Measurements from ENCODE around the gene COX18. TPM values are rescaled to one million over a fixed set of nuclear protein-coding genes. Genes with fewer than 3 reads are reported as not detected.

Gene COX18
- 10 to 100 TPM; 14.1 to 15.0 TPM for total RNA-seq
- polyA plus RNA-seq (2013, experiment 1 of 2): 18.6 TPM
- 18.3 TPM for polyA plus RNA-seq (2013, experiment 2 of 2)
- long read RNA-seq, experiment 1, partial matches to known transcripts: 0 of 1 reads
- long read RNA-seq, experiment 1, other reads (novel, unspliced or antisense): 1 of 1 reads
- long read RNA-seq, experiment 2, full-length matches to known transcripts: 1 of 5 reads
- long read RNA-seq, experiment 2, partial matches to known transcripts: 3 of 5 reads
- long read RNA-seq, experiment 2, other reads (novel, unspliced or antisense): 1 of 5 reads
- long read RNA-seq, experiment 3, full-length matches to known transcripts: 2 of 6 reads
- long read RNA-seq, experiment 3, partial matches to known transcripts: 2 of 6 reads
- long read RNA-seq, experiment 3, other reads (novel, unspliced or antisense): 2 of 6 reads
- long read RNA-seq, experiment 4, full-length matches to known transcripts: 1 of 2 reads
- long read RNA-seq, experiment 4, partial matches to known transcripts: 0 of 2 reads
- long read RNA-seq, experiment 4, other reads (novel, unspliced or antisense): 1 of 2 reads

GRCh38 chr4:73069338-73070073 is at the start of gene COX18:
TSS of gene COX18 (minus strand) at chr4:73069716. CDS start at chr4:73069649, 67 bp downstream.
- H3K27me3 ChIP-seq (ENCODE audit: control insufficient read depth, insufficient read depth, low read length, poor library complexity, severe bottlenecking): no peaks in the 10 kb centered on the region
- peak; percentile 98 for DNase-seq
- peak; percentile 23 for TF ChIP-seq CTCF (conservative IDR thresholded peaks at IDR 0.05)
- H3K36me3 Mint-ChIP-seq (ENCODE audit: low read depth): peaks cover 9% of the 10 kb centered on the region
- H3K4me3 ChIP-seq (ENCODE audit: low read length): peak within 1 kb of the TSS; percentile 91
- H3K27me3 Mint-ChIP-seq (ENCODE audit: insufficient read depth): no peaks in the 10 kb centered on the region
- H3K27ac Mint-ChIP-seq: peak within 1 kb of the TSS; percentile 99
- H3K4me1 ChIP-seq (ENCODE audit: control insufficient read depth, insufficient read depth, low read length): peaks cover 2% of the 10 kb centered on the region
- no peaks in the 10 kb centered on the region for H3K9me3 Mint-ChIP-seq
- peaks cover 25% of the 10 kb centered on the region for H3K36me3 ChIP-seq (ENCODE audit: control insufficient read depth, insufficient read depth, low read length)
- peak within 1 kb of the TSS; percentile 93 for H3K27ac ChIP-seq (ENCODE audit: low read depth, low read length)
- WGBS, 2 experiments (ENCODE audit: insufficient coverage in 1 of 2, insufficient read length in 1 of 2): 0% methylated on average over 4 to 62 of the region's 62 CpGs
- peak within 1 kb of the TSS; percentile 85 for H3K9ac ChIP-seq (ENCODE audit: extremely low read depth, low read length, poor library complexity, severe bottlenecking)
- H3K9me3 ChIP-seq (ENCODE audit: control insufficient read depth, low read length): no peaks in the 10 kb centered on the region
- H3K4me3 Mint-ChIP-seq: peak within 1 kb of the TSS; percentile 85
- H3K4me1 Mint-ChIP-seq: peaks cover 21% of the 10 kb centered on the region

- no peaks in the 10 kb centered on the region for H3K9me3 ChIP-seq (ENCODE audit: control insufficient read depth, low read length)
- 94 to 95% methylated on average over 4 of the region's 4 CpGs for WGBS, 2 experiments (ENCODE audit: insufficient coverage in 1 of 2, insufficient read length in 1 of 2)
- H3K4me3 Mint-ChIP-seq: no peak overlapping the region
Observed at GRCh38 chr4:73109493-73109892, 40.0 kb upstream of the COX18 start.

More at GRCh38 chr4:73109493-73109892, 40.0 kb upstream of the COX18 start:
- Mint-ChIP-seq H3K27me3 (ENCODE audit: insufficient read depth) (no peaks in the 10 kb centered on the region), H3K27ac (no peak overlapping the region), H3K4me1 (peaks cover 4% of the 10 kb centered on the region), H3K9me3 (no peaks in the 10 kb centered on the region), H3K36me3 (ENCODE audit: low read depth) (peaks cover 26% of the 10 kb centered on the region)
- Histone ChIP-seq H3K27me3 (ENCODE audit: control insufficient read depth, insufficient read depth, low read length, poor library complexity, severe bottlenecking) (no peaks in the 10 kb centered on the region), H3K4me1 (ENCODE audit: control insufficient read depth, insufficient read depth, low read length) (no peaks in the 10 kb centered on the region), H3K4me3 (ENCODE audit: low read length) (no peak overlapping the region), H3K27ac (ENCODE audit: low read depth, low read length) (no peak overlapping the region), H3K9ac (ENCODE audit: extremely low read depth, low read length, poor library complexity, severe bottlenecking) (no peak overlapping the region), H3K36me3 (ENCODE audit: control insufficient read depth, insufficient read depth, low read length) (peaks cover 73% of the 10 kb centered on the region)
- TF ChIP-seq CTCF (conservative IDR thresholded peaks at IDR 0.05): no peak
- no peak for DNase-seq

Data from endodermal cell (in vitro differentiated cells).